NCI-H1694 treated with DMSO at 0.1 percent for 48 hours (cell line): ENCODE measurements around the gene C9orf40.
A peak's percentile ranks its signal among the peaks of the same experiment; 100 is the strongest.

Experiments
- DNase-seq: peaks from one replicate; lab custom pipeline; 2025; lab: John Stamatoyannopoulos, UW

Gene C9orf40, protein sequence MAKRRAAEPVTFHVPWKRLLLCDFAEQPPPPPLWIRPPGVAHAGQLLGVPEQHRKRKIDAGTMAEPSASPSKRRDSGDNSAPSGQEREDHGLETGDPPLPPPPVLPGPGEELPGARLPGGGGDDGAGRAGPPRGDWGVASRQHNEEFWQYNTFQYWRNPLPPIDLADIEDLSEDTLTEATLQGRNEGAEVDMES

GRCh38 chr9:74952201-74953151 is at the start of gene C9orf40:
TSS of gene C9orf40 (minus strand) at chr9:74952912. CDS start at chr9:74952611, 301 bp downstream.
- DNase-seq, result peak; percentile 60

- peak; percentile 55 for DNase-seq
Measured at GRCh38 chr9:75001719-75002421, 49.2 kb upstream of the C9orf40 start.

DNA sequence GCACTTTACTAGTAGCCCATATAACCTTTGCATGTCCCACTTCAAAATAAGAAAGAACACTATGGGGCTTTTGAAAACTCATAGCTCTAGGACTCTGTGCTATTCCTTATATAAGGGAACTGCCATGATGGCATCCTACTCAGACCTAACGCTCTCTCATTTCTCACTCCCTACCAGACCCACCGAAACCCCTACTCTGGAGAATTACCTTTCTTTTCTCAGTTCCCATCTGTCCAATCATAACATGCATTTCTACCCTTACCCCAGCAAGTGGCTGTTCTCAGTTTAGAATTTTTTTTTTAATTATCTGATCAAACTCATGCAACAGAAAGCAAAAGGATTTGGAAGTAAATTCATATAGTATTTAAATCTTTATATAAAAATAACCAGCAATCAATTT is 48.1 kb upstream of the C9orf40 start:
- DNase-seq, result no peak

DNA sequence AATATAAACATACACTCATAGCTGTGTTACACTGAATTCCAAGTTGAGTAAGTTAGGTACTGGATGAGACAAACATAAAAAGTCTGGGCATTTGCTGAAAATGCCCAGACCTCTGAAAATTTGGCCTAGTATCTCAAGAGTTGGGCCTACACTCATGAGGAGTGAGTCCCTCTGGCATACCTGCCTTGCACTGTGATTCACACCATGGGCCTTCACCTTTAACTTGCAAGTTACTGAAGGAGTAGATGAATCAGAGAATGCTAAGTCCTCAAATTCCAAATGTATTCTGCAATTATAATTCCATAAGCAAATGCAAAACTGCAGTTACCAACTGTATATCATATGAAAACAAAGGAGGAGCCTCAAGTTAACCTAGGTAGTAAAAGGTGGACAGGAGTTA is 32.3 kb upstream of the C9orf40 start:
- DNase-seq, result no peak

DNA sequence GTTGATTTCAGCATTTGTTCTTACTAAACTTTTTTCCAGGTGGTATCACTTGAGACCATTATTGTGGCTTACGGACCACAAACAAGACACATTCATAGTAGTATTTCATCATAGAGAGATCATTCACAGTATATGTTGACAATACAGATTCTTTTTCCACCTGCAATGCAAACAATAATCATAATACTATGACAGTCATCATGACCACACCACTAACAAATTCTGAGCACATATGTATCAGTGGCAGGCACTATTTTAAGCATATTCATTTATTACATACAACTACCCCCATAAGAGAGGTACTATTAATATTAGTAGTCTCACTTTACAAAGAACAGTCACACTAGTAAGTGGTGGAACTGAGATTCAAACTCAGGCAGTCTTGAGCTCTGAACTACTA is 31.0 kb upstream of the C9orf40 start:
- DNase-seq, result no peak

- no peak for DNase-seq
Measured at GRCh38 chr9:74979844-74980243, 27.1 kb upstream of the C9orf40 start.

DNA sequence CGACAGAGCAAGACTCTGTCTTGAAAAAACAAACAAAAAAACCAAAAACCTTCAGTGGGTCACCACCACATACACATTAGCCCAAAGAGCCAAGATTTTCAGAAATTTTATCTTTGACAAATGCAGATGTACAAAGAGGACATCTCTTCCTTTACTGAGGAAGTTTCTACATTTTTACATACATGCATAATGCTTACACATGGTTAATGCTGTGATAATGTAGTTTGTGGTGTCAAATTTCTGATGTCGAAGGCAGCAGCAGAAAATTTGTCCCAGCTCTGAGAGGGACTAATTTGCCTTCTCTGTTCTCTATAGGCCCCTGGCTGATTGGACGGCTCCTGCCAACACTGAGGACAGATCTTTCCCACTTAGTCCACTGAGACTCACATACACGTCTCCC is 24.6 kb upstream of the C9orf40 start:
- DNase-seq, result no peak

DNA sequence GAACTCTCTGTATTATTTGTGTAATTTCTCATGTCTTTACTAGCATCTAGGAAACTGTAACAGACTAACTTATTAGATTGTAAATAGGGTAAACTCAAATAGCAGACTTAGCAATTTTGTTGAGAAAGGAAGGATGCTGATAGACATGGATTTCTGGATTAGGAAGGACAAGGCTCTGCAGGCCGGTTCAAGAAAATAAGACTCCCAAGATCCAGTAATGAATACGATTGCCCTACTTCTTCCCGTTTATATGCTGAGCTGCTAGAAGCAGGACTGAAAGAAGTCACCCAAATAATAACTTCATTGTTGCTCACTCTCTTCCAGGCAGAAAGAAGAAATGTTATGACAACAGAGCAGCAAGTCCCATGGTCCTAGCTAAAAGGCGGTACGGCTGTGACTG is 22.8 kb upstream of the C9orf40 start:
- no peak for DNase-seq

GRCh38 chr9:74974558-74974957 is 21.8 kb upstream of the C9orf40 start:
- no peak for DNase-seq

GRCh38 chr9:74973714-74974113 is 21.0 kb upstream of the C9orf40 start:
- no peak for DNase-seq

DNA sequence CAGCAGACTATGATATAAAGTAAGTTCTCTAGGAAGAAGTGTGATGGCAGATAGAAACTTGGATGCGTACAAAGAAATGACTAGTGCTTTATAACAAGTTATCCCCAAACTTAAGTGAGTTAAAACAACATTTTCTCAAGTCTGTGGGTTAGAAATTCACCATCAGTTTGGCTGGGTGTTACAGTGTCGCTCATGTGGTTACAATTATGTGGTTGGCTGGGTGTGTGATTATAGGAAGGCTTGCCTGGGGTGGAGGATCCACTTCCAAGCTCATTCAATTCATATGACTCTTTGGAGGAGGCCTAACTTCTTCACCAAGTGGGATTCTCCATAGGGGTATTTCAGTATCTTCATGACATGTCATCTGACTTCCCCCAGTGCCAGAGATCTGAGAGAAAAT is 10.3 kb upstream of the C9orf40 start:
- no peak for DNase-seq

- no peak for DNase-seq
Measured at GRCh38 chr9:74961496-74961895, 8.8 kb upstream of the C9orf40 start.

- DNase-seq, result no peak
Measured at GRCh38 chr9:74960561-74960960, 7.8 kb upstream of the C9orf40 start.

DNA sequence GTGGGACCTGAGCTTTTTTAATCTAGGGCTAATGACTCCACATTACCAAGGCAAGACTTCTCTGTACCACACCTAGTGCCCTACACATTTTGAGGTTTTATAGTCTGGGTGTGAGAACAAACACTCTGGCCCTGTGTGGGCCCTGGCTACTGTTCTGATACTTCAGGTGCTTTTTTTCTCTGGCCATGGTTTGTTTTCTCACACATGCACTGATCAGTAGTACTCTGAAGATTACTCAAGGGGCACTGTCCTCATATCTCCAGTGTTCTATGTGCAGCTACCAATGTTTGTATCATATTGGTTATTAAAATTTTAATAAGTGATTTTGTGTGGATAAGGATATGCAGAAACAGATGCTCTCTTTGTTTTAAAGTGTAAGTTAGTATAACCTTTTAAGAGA is 5.9 kb upstream of the C9orf40 start:
- no peak for DNase-seq

GRCh38 chr9:74953235-74953751 is 581 bp upstream of the C9orf40 start:
- no peak for DNase-seq

- peak; percentile 19 for DNase-seq
Measured at GRCh38 chr9:74951725-74952151, 974 bp downstream of the C9orf40 start.

DNA sequence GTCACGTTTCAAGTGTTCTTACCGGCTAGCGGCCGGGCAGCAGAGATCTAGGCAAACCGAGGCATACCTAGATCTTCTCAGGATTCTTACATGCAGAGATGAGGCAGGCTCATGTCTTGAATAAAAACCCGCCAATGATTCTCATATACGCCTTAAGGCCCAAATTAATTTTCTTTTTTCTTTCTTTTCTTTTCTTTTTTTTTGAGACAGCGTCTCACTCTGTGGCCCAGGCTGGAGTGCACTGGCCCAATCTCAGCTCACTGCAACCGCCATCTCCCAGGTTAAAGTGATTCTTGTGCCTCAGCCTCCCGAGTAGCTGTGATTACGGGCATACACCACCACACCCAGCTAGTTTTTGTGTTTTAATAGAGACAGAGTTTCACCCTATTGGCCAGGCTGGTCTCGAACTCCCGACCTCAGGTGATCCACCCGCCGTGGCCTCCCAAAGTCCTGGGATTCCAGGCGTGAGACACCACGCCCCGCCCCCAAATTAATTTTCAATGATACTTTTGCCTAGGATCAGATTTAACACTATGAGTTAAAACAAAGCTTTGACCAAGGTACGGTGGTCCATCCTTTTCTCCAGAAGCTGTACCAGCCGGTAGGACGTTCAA is 1.5 kb downstream of the C9orf40 start:
- no peak for DNase-seq

DNA sequence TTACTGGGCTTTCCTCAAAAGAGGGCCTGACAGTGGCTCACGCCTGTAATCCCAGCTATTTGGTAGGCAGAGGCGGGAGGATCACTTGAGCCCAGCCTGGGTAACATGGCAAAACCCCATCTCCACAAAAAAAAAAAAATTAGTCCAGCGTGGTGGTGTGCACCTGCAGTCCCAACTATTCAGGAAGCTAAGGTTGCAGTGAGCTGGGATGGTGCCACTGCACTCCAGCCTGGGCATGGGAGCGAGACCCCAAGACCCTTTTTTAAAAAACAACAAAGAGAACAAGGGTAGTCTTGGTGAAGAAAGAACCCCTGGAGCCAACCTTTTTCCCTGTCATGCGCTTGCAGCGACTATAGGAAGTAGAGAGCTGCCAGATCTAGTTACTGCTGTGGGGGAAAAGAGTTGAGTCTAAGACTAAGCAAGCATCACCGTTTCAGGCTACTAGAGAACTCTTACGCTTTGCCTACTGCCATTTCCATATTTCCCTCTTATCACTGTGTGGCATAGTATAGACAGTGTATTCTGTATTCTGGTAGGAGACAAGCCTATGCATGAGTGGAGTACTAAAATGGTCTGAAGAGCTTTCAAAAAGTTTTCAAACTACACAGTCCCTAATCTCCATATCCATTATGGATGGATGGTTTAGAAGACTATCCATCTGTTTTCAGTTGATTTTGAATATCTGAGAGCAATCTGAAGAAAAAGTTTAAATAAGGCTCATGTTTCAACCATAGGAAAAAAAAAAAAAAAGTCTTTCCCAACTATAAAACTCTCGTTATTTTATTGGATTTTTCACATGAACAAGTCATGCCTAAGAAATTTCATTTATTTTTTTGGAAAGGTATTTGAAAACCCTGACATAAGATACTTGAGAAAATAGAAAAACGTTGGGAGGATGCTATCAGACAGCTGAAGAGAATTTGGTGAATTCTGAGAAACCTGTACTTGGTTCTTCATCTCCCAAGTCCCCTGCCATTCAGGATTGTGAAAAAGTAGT is 2.6 kb downstream of the C9orf40 start:
- DNase-seq, result no peak

DNA sequence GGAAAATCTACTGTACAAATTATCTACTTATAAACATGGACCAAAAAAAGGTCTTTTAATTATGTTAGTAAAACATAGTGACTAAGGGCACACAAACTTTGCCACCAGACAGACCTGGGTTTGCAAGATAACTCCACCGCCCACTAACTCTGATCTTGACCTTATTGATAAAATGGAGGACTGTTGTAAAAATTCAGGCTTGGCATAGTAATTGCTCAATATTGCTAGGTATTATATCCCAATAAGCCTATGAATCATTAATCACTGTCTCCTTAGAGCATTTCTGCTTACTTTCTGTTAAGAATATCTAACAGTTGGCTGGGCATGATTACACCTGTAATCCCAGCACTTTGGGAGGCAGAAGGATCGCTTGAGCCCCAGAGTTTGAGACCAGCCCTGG is 3.8 kb downstream of the C9orf40 start:
- no peak for DNase-seq

GRCh38 chr9:74946686-74947085 is 6.0 kb downstream of the C9orf40 start:
- no peak for DNase-seq

GRCh38 chr9:74942801-74943200 is 9.9 kb downstream of the C9orf40 start:
- DNase-seq, result no peak
